Activated CD4-positive, CD25-positive, alpha-beta regulatory T cell treated with anti-CD3 and anti-CD28 coated beads, Interleukin-2, amount 50 U/mL, for 24 hours (primary cell): ENCODE results near the gene WWC1.
"Not testable (repeated sequence)": the region's sequence is repeated elsewhere in the genome, so short reads cannot be mapped to it uniquely, and the experiment has no call there.

Source experiments
- ATAC-seq, 2 donors: fragments of 150-1000 bp; cut with Tn5 transposase; one replicate each; pipeline ENCODE4 v1.10.0; 2021; ENCODE audit warnings: mild to moderate bottlenecking in 1 of 2, moderate library complexity in 1 of 2

WWC1 gene

GRCh38 chr5:168339109-168339771 lies 47.8 kb downstream of the WWC1 start:
- no peak for ATAC-seq

- ATAC-seq = not testable (repeated sequence)
Measured at GRCh38 chr5:168339772-168340140, 48.3 kb downstream of the WWC1 start.

GRCh38 chr5:168340487-168340886 lies 49.0 kb downstream of the WWC1 start:
- no peak for ATAC-seq

- ATAC-seq = no peak
Measured at GRCh38 chr5:168341178-168341577, 49.7 kb downstream of the WWC1 start.

- no peak for ATAC-seq
Measured at GRCh38 chr5:168342151-168342825, 50.8 kb downstream of the WWC1 start.

- ATAC-seq = no peak
Measured at GRCh38 chr5:168342985-168343384, 51.5 kb downstream of the WWC1 start.

- ATAC-seq = no peak
Measured at GRCh38 chr5:168346417-168346816, 55.0 kb downstream of the WWC1 start.

- ATAC-seq = no peak
Measured at GRCh38 chr5:168347368-168348083, 56.1 kb downstream of the WWC1 start.

GRCh38 chr5:168348084-168348414 lies 56.6 kb downstream of the WWC1 start:
- no peak for ATAC-seq

- ATAC-seq = no peak
Measured at GRCh38 chr5:168350315-168350714, 58.9 kb downstream of the WWC1 start.

- no peak for ATAC-seq
Measured at GRCh38 chr5:168353216-168353957, 61.9 kb downstream of the WWC1 start.

- ATAC-seq = no peak
Measured at GRCh38 chr5:168354397-168354796, 63.0 kb downstream of the WWC1 start.

GRCh38 chr5:168356171-168356570 lies 64.7 kb downstream of the WWC1 start:
- no peak for ATAC-seq

GRCh38 chr5:168356592-168356991 lies 65.1 kb downstream of the WWC1 start:
- no peak for ATAC-seq

- no peak for ATAC-seq
Measured at GRCh38 chr5:168357876-168358275, 66.4 kb downstream of the WWC1 start.

- ATAC-seq = no peak
Measured at GRCh38 chr5:168359820-168360460, 68.5 kb downstream of the WWC1 start.

- no peak for ATAC-seq
Measured at GRCh38 chr5:168360521-168361285, 69.3 kb downstream of the WWC1 start.

- no peak for ATAC-seq
Measured at GRCh38 chr5:168362097-168362885, 70.8 kb downstream of the WWC1 start.

GRCh38 chr5:168364151-168364661 lies 72.8 kb downstream of the WWC1 start:
- no peak for ATAC-seq

- ATAC-seq = no peak
Measured at GRCh38 chr5:168364750-168365550, 73.5 kb downstream of the WWC1 start.
